DMS53 (cell line): ENCODE results near the gene DHRS11.
"Not testable (repeated sequence)": the region's sequence is repeated elsewhere in the genome, so short reads cannot be mapped to it uniquely, and the experiment has no call there.

Experiments used
- DNase-seq: peaks from one replicate; lab custom pipeline; 2025; lab: John Stamatoyannopoulos, UW

Gene DHRS11

DNA sequence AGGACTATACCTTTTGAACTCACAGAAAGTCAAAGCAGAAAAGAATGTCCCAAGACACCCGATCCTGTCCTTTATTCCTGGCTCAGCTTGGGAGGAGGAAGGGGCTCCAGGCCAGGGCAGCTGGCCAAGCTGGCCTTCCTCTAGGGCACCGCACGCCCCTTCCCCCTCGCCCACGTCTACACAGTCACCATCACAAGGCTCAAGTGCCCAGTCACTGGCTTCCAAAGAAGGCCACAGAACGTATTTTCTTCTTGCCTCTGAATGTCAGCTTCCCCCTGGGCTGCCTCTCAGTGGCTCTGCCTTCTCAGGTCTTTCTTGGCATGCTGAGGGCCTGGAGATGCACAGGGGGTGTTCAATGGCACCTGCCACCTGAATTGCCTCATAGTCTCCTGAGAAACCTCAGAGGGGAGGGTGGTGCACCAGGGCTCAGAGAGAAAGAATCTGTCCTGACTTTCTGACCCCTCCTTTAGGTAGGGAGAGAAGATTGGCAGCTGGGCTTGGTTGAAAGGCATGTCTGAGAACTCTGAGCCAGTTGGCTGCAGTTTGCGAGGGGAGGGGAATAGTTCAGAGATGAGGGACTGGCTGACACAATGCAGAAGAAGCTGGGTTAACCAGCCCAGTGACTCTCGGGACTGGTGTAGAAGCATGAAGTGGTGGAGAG, 2.1 kb downstream of the DHRS11 start:
- no peak for DNase-seq

DNA sequence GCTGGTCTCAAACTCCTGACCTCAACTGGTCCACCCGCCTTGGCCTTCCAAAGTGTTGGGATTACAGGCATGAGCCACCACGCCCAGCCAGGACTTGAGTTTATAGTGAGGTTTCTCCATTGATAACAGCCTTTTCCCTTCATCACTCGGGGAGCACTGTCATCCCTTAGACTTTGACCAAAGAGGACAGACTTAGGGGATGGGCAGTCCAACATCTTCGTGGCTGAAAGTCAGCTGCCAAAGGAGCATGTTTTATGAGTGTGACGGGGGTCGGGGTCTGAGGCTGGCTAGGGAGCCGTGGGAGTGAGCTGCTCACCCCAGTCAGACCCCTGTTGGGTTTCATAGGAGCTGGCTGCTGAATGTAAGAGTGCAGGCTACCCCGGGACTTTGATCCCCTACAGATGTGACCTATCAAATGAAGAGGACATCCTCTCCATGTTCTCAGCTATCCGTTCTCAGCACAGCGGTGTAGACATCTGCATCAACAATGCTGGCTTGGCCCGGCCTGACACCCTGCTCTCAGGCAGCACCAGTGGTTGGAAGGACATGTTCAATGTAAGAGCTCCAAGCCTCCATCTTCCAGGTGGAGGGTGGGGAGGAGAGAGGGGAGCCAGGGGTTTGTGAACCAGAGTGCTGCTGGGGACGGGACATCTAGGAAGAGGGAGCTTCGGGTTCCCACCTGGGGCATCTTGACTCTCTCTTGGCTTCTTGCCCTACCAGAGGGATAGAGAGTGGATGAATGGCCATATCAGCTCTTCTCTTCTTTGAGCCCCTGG, 3.1 kb downstream of the DHRS11 start:
- no peak for DNase-seq

DNA sequence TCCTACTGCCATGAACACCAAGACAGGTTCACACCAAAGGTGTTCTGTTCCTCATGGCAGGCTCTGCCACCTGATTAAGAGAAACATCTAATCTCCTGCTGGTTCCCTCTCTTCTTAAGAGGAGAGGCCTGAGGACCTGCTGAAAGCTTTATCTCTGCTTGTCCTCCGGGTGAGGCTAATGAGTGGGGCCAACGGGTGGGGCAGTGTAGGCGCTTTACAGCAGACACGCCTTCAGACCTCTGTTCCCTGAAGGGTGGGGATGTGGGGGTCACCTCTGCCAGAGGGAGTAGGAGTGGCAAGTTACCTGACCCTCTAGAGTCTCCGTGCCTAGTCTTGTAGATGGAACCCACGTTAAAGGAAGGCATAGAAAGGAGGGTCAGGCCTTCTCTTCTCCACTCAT, 5.5 kb downstream of the DHRS11 start:
- DNase-seq, result no peak

DNA sequence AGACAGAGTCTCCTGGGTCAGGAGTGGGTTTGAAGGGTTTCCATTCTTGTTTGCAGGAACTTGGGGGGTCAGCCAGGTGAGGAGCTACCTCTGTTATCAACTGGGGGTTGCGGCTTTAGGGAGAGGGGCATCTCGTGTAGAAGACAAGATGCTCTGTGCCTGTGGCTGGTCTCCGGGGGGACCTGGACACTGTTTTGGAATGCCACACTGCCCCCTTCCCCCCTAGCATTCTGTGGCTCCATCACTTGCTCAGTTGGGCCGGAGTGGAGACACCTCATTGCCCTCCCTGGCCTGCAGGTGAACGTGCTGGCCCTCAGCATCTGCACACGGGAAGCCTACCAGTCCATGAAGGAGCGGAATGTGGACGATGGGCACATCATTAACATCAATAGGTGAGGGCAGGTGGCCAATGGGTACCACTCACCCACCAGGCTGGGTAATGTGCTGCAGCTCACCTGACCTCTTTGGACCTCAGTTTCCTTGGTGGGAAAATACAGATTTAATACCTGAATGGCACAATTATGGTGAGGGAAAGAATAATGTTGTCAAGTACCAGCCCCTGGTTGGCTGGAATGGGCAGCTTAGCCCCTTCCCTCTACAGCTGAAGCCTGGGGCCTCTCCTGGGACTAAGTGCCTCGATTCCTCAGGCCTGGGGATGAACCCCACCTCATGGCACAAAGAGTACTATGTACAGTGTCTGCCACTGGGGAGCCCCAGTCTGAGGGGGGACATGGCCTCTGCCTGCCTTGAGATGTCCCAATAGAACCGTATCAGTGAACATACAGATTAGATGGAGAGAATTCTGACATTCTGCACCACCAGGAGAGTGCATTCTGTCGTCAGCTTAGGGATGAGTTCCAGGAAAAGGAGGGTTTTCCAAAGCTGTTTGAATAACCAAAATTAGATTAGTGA, 6.4 kb downstream of the DHRS11 start:
- no peak for DNase-seq

DNA sequence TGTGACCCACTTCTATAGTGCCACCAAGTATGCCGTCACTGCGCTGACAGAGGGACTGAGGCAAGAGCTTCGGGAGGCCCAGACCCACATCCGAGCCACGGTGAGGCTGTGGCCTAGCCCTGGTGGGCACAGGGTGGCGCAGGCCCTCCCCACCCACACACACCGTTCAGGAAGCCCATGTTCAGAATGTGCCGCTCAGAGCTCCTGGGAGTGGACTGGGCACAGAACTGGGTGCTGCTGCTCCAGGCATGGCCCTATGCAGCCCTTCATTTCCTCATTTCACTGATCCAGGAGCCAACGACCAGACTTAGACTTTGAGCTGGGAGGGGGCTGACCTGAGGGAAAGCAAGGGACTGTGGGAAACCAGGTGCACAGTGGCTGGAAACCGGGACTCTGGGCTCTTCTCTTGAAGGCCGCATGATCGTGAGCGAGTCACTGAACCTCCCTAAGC, 7.3 kb downstream of the DHRS11 start:
- no peak for DNase-seq

DNA sequence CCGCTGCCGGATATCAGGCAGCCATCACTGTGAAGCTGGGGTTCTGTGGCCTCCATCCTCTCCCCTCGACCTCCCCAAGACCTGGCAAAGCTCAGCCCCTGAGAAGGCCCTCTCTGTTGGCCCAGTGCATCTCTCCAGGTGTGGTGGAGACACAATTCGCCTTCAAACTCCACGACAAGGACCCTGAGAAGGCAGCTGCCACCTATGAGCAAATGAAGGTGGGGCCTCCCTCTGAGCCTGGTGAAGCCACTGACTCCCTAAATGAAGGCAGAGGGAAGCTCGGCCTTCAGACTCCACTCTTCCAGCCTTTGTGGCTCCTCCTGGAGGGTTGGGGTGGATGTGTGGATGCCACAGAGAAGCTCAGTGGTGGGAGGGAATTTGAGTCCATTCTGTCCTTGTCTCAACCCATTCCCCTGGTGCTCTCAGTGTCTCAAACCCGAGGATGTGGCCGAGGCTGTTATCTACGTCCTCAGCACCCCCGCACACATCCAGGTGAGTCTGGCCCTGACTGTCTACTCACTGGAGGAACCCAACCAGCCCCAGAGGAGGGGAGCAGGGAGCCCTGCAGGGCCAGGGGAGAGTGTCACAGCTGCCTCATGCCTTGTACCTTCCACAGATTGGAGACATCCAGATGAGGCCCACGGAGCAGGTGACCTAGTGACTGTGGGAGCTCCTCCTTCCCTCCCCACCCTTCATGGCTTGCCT, 8.0 kb downstream of the DHRS11 start:
- DNase-seq, result no peak

DNA sequence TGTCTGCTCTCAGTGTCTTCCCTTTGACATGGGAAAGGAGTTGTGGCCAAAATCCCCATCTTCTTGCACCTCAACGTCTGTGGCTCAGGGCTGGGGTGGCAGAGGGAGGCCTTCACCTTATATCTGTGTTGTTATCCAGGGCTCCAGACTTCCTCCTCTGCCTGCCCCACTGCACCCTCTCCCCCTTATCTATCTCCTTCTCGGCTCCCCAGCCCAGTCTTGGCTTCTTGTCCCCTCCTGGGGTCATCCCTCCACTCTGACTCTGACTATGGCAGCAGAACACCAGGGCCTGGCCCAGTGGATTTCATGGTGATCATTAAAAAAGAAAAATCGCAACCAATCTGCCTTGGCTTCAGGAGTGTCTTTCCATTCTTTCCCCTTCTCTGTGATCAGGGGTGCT, 8.8 kb downstream of the DHRS11 start:
- no peak for DNase-seq

DNA sequence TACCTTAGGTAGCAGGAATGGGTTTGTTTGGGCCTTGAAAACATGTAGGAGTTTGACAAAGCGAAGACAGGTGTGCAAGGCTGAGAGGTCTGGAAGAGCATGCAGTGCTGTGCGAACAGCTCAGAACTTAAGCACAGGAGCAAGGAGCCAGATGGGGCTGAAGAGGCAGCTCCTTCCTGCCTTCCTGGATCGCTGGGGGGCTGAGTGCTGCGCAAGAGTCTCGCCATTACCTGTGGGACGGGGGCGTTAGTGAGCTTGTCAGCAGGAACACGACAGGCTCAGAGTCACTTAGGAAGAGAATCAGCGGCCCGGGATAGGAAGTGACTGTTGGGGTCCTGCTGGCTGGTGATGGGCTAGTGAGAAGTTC, 9.2 kb downstream of the DHRS11 start:
- no peak for DNase-seq

DNA sequence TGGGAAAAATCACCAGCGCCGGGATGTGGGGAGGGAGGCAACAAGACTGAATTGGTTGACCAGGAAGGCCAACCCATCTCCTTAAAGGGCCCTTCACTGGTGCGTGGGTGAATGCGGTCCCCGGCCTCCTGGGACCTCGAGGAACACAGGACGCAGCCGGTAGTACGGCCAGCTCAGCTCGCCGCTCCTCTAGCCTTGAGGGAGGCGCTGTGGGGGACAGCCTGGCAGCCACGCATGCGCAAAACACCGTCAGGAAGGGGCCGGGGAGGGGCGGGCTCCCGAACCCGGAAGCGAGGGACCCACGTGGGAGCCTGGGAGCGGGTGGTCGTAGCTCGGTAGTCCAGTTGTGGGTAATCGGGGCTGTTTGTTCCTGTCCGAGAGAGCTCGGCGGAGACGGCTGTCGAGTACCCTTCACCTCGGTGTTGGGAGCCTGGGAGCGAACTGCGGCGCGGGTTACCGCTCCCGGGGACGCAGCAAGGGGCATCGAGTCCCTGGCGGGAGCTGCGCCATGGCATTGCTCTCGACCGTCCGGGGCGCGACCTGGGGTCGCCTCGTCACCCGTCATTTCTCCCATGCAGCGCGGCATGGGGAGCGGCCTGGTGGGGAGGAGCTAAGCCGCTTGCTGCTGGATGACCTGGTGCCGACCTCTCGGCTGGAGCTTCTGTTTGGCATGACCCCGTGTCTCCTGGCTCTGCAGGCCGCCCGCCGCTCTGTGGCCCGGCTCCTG, 9.8 kb downstream of the DHRS11 start, which contains the start of gene MRM1:
TSS of gene MRM1 (plus strand) at position 281 of the 727 bp plus-strand sequence. CDS start at position 509, 228 bp downstream.
- DNase-seq, result peak; percentile 93

DNA sequence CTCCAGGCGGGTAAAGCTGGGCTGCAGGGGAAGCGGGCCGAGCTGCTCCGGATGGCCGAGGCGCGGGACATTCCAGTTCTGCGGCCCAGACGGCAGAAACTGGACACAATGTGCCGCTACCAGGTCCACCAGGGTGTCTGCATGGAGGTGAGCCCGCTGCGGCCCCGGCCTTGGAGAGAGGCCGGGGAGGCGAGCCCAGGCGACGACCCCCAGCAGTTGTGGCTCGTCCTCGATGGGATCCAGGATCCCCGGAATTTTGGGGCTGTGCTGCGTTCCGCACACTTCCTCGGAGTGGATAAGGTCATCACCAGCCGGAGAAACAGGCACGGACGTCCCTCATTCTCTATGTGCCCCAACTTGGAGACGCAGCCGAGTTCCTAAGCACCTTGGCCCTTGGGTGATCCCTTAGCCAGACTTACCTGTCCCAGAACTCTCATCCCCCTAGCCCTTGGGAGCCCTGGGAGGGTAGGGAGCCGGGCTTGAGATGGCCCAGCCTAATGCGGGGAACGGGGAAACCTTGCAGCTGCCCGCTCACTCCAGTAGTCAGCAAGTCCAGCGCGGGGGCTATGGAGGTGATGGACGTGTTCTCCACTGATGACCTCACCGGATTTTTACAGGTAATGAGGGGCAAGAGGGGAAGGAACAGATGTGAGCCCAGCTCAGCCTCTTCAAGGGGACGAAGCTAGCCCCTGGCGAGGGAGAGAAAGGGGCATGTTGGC, 10.5 kb downstream of the DHRS11 start:
- DNase-seq, result peak; percentile 69

DNA sequence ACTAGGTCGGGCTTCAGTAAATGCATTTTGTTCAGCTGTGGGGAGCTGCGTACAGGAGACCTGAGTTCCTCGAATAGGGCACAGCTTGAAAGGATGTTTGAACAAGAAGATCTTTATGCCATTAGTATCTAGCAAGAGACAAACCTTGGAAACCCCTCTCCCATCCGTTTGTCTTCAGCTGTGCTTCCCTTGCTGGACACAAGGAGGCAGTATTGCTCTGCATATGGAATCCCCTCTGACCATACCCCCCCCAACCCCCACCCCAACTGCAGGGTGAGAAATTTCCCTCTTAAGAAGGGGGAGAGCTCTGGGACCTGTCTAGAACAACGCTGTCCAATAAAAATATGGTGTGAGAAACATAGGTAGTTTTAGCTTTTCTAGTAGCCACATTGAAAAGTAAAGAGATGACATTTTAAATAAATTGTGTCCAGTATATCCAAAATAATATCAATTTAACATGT, 11.3 kb downstream of the DHRS11 start:
- peak; percentile 74 for DNase-seq

DNA sequence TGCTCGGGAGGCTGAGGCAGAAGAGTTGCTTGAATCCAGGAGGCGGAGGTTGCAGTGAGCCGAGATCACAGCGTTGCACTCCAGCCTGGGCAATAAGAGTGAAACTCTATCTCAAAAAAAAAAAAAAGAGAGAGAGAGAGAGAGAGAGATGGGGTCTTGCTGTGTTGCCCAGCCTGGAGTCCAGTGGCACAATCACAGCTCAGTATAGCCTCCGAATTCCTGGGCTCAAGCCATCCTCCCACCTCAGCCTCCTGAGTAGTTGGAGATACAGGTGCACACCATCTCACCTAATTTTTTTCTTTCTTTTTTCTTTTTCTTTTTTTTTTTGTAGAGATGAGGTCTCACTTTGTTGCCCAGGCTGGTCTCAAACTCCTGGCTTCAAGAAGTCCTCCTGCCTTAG, 13.3 kb downstream of the DHRS11 start:
- not testable (repeated sequence) for DNase-seq

DNA sequence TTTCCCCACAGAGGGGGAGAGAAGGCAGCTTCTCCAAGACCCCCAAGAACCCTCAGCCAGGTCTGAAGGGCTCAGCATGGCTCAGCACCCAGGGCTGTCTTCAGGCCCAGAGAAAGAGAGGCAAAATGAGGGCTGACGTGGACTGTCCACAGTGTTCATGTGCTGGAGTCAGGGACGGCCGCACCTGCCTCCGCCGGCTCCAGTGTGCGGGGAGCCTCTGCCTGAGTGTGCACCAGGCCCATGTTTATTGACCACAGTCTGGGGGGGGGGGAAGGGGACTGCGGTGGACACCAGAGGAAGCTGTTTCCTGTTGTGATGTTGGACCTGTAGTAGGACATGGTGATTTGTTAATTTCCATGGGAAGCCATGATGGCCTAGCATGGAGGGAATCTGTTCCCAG, 16.6 kb downstream of the DHRS11 start:
- no peak for DNase-seq

DNA sequence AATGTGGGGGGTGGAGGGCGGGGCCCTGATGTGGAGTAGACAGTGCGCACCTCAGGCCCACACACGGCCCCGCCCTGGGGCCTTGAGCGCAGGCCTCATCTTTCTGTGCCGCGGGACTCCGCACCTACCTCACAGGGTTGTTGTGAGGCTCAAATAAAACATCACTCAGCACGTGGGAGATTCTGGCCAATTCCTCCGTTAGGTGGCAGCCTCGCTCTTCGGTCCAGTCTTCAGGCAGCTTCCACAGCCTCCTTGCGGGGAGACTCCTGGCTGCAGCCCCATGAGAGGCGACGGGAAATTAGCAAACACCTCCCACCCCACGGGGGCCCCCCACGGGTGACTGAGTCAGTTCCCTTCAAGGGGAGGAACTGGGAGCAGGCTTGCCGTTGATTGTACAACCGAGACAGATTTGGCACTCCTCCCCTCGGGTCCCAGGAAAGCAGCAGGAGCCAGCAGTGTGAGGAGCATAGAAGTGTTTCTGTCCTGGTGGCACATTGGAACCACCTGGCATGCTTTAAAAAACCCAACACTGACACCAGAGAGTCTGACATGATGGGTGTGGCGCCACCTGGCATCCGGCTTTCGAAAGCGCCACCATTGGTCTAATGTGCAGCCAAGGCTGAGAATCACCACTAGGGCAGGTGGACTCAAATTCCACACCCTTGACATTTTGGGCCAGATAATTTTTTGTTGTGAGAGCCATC, 17.3 kb downstream of the DHRS11 start:
- DNase-seq, result peak; percentile 68

DNA sequence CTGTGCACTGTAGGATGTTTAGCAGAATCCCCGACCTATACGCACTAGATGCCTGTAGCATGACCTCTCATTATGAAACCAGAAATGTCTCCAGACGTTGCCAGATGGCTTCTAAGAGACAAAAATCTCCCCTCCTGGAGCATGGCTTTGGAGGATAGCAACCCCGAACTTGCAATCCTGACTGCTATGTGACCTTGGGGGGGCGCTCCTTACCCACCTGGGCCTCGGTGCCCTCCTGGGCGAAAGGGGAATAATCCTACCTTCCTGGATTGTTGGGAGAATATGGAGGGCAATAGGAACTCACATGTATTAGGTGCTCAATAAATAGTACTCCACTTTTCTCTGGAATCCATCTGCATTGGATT, 17.8 kb downstream of the DHRS11 start:
- DNase-seq, result no peak

DNA sequence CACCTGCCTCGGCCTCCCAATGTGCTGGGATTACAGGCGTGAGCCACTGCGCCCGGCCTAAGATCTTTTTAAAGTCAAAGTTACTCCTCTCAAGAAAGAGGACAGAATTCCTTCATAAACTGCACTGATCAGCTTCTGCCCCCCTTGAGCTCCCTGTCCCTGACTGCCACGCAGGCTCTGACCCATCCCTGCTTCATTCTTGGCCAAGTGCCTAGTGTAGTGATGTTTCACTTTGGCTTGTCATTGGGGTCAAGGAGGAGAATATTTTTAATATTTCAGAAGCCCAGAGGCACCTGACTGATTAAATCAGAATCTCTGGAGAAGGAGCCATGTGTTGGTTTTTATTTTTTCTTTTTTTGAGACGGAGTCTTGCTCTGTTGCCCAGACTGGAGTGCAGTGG, 18.8 kb downstream of the DHRS11 start:
- no peak for DNase-seq

DNA sequence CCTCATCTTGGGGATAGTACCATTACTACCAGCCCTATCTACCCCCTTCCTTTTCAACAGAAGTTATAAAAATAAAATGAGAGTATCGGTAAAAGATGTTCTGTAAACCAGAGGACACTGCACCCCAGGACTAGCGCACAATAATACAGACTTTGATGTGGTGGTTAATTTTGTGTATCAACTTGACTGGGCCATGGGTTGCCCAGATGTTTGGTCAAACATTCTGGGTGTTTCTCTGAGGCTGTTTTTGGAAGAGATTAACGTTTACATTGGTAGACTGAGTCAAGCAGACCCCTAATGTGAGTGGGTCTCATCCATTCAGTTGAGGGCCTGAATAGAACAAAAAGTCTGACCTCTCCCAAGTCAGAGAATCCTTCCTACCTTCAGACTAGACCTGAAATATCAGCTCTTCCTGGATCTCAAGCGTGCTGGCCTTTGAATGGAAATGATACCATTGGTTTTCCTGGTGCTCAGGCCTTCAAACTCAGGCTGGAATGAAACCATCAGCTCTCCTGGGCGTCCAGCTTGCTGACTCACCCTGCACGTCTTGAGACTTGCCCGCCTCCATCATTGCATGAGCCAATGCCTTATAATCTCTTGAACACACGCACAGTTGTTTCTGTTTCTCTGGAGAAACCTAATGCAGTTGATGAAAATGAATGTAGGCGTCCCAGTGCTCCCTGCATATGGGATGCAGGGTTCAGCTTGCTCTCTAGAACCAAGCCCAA, 19.8 kb downstream of the DHRS11 start:
- DNase-seq, result peak; percentile 6

DNA sequence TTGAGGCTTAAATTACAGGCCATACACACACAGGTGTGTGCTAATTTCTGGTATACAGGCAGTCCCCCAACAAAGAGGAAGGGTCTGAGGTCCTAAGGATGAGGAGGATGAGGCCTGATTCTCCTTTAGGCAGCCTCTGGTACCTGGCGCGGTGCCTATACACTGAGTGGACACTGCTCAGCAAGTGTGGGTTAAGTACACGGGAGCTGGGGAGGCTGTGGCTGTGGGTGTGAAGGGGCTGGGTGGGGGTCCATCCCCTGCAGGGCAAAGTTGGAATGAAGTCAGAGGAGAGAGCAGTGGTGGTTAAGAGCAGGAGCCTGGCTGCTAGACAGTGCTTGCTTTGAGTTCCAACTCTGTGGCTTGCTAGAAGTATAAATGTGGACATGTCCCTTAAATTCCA, 20.6 kb downstream of the DHRS11 start:
- DNase-seq, result no peak

DNA sequence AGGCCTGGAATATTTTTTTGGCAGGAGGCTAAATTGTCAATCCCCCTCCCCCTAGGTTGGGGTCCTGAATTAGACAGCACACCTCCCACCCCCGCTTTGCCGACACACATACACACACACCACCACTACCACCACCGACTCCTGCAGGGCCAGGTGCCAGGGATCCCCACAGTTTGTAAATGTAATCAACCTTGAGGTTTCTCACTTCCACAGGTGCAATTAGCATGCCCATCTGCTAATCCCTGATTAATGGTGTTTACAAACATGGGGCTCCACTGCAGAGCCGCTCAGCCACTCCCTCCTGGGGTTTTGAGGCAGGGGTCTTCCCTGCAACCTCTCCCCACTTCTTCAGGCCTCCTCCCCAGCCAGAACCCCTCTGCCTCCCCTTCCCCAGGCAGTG, 21.5 kb downstream of the DHRS11 start:
- no peak for DNase-seq
